PFSK-1 (cell line): ENCODE results near the gene OR6B2. TPM values are rescaled to one million over a fixed set of nuclear protein-coding genes. Genes with fewer than 3 reads are reported as not detected.

Experiments used
- FOXP2 ChIP-seq: optimal IDR thresholded peaks from 2 replicates; pipeline ENCODE3; 2011; ENCODE audit warnings: borderline replicate concordance, control low read depth, inconsistent platforms; ENCODE audit not compliant: insufficient read depth; ENCODE audit errors: extremely low read length, extremely low read depth
- POLR2AphosphoS5 ChIP-seq: IDR thresholded peaks from 2 replicates; pipeline ENCODE4 v1.6.1; 2012; ENCODE audit warnings: low read depth, mild to moderate bottlenecking, control low read depth, low read length, moderate library complexity
- SIN3A ChIP-seq: IDR thresholded peaks from 2 replicates; pipeline ENCODE4 v1.6.1; 2012; ENCODE audit warnings: mild to moderate bottlenecking, low read length, moderate library complexity, borderline replicate concordance; ENCODE audit not compliant: insufficient read depth
- TAF1 ChIP-seq: IDR thresholded peaks from 2 replicates; pipeline ENCODE4 v1.6.1; 2012; ENCODE audit warnings: low read length, control low read depth, borderline replicate concordance; ENCODE audit not compliant: insufficient read depth
- polyA plus RNA-seq: library from polyadenylated mRNA; unstranded; fragments of >200 nt; gene quantifications from one replicate; pipeline ENCODE4 v1.2.1, GENCODE V29; 2012; ENCODE audit warnings: low read depth, missing spikeins; ENCODE audit not compliant: insufficient read length
- TF ChIP-seq, protein P1 (sequence below), 2 experiments: IDR thresholded peaks; 2 replicates each; pipeline versions ENCODE4 v1.6.1 to v1.8.0; 2011 to 2012; ENCODE audit warnings: low read depth in 2 of 2, low read length in 2 of 2, control low read depth in 1 of 2, inconsistent platforms in 1 of 2, mild to moderate bottlenecking in 1 of 2, moderate library complexity in 1 of 2; ENCODE audit not compliant: insufficient read depth in 1 of 2

The OR6B2 gene
- polyA plus RNA-seq = not detected

DNA sequence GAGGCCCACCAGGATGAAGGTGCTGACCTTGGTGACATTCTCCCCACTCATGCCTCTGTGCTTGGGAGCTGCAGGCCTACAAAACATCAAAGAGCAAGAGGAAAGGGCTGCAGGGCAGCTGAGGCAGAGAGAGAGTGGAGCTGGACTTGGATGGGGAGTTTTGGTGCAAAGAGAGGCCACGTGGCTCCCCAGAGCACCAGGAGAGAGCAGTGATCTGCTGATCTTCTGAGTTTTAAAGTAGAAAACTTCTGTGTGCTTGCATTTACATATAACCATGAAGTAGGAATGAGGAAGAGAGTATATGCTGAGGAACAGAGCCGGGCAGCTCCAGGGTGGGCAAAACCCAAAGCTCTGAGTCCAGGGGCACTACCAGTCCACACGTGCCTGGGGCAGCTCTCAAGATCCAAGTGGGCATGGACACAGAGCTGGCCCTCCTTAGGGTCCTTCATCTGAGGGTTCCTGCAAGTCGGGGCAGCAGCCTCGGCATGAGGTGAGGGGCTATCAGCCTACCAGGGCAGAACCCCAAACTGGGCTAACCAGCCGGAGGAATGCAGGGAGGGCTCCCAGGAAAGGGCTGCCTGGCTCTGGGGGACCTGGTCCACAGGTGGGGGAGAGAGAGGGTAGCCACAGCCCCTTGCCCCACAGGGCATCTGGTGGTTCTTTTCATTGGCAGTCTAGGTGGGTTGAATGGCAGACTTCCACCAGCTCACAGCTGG lies at the start of gene OR6B2:
TSS of gene OR6B2 (minus strand) at position 51 of the 716 bp plus-strand sequence. CDS start at position 51, 0 bp downstream.
- TF ChIP-seq FOXP2 (no peak), TAF1 (no peak), POLR2AphosphoS5 (no peak), SIN3A (no peak)
- TF ChIP-seq, protein P1, sequence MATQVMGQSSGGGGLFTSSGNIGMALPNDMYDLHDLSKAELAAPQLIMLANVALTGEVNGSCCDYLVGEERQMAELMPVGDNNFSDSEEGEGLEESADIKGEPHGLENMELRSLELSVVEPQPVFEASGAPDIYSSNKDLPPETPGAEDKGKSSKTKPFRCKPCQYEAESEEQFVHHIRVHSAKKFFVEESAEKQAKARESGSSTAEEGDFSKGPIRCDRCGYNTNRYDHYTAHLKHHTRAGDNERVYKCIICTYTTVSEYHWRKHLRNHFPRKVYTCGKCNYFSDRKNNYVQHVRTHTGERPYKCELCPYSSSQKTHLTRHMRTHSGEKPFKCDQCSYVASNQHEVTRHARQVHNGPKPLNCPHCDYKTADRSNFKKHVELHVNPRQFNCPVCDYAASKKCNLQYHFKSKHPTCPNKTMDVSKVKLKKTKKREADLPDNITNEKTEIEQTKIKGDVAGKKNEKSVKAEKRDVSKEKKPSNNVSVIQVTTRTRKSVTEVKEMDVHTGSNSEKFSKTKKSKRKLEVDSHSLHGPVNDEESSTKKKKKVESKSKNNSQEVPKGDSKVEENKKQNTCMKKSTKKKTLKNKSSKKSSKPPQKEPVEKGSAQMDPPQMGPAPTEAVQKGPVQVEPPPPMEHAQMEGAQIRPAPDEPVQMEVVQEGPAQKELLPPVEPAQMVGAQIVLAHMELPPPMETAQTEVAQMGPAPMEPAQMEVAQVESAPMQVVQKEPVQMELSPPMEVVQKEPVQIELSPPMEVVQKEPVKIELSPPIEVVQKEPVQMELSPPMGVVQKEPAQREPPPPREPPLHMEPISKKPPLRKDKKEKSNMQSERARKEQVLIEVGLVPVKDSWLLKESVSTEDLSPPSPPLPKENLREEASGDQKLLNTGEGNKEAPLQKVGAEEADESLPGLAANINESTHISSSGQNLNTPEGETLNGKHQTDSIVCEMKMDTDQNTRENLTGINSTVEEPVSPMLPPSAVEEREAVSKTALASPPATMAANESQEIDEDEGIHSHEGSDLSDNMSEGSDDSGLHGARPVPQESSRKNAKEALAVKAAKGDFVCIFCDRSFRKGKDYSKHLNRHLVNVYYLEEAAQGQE (IDR thresholded peaks at IDR 0.05; ENCODE audit: insufficient read depth in 1 of 2, low read depth in 2 of 2, low read length in 2 of 2) = no peak

DNA sequence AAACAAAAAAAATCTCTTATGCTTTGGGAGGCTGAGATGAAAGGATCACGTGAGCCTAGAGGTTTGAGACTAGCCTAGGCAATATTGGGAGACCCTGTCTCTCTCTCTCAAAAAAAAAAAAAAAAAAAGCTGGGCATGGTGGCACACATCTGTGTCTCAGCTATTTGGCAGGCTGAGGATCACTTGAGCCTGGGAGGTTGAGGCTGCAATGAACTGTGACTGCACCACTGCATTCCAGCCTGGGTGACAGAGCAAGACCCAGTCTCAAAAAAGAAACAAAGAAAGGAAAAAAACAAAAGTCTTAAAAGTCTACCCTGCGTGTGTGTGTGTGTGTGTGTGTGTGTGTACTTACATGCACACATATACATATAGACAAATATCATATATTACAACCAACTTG lies 48.4 kb upstream of the OR6B2 start:
- TF ChIP-seq POLR2AphosphoS5 = no peak
- TF ChIP-seq TAF1 = no peak
- TF ChIP-seq FOXP2 = no peak
- no peak for TF ChIP-seq SIN3A
- TF ChIP-seq, protein P1 (IDR thresholded peaks at IDR 0.05; ENCODE audit: insufficient read depth in 1 of 2, low read depth in 2 of 2, low read length in 2 of 2) = no peak

DNA sequence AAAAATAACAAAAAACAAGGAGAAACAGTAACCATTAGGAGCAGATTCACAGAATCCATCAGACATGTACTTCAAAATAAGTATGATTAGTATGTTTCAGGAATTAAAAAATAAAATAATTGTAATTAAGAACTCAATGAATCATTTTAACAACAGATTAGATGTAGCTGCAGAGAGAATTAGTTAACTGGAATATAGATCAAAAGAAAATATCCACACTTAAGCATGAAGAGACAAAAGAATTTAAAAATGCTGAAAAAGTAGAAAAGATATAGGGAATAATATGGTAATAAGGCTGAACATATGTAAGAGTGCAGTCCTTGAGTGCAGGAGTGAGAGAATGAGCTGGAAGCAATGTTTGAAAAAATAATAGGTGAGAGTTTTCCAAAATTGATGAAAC lies 47.2 kb upstream of the OR6B2 start:
- TF ChIP-seq POLR2AphosphoS5 (no peak), FOXP2 (no peak), SIN3A (no peak), TAF1 (no peak)
- TF ChIP-seq, protein P1 (IDR thresholded peaks at IDR 0.05; ENCODE audit: insufficient read depth in 1 of 2, low read depth in 2 of 2, low read length in 2 of 2) = no peak

DNA sequence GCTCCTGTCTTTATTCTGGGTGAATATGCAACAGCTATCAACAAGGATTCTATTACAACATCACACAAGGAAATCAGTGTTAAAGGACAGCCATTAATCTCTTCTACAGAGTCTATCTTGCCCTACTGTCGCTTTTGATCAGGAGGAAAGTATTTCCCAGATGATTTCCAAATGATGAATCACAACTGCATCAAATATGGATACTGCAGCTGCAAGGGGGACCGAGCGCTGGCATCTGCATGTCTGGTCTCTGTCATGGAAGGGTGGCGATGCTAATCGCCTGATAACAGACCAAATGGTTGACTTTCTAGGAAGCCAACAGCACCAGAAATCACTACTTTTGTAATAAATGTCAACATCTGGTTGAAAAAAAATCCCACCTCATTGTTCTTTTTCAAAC lies 44.3 kb upstream of the OR6B2 start:
- TF ChIP-seq, protein P1 (IDR thresholded peaks at IDR 0.05; ENCODE audit: insufficient read depth in 1 of 2, low read depth in 2 of 2, low read length in 2 of 2) = no peak
- TF ChIP-seq TAF1 (no peak), SIN3A (no peak), FOXP2 (no peak)

DNA sequence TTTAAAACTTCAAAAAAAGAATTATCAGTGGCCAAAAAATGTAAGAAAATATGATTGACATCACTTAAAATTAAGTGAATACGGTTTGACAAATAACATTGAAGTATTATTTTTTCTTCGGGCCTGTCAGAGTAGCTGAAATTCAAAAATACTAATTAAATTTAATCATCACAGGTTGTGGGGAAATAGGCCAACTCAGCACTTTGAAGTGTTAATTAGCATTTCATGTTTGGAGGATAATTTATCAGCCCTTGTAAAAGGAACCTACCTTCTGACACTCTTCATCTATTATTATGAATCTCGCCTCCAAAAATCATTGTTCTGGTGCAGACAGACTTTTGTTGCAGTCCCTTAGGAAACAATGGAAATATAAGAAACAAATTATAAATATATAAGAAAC lies 40.7 kb upstream of the OR6B2 start:
- TF ChIP-seq SIN3A = no peak
- no peak for TF ChIP-seq POLR2AphosphoS5
- TF ChIP-seq TAF1 = no peak
- TF ChIP-seq FOXP2 = no peak
- TF ChIP-seq, protein P1 (IDR thresholded peaks at IDR 0.05; ENCODE audit: insufficient read depth in 1 of 2, low read depth in 2 of 2, low read length in 2 of 2) = no peak
